K562 (cell line): ENCODE results near the gene KCNC3. TPM values are rescaled to one million over a fixed set of nuclear protein-coding genes. Genes with fewer than 3 reads are reported as not detected.

Experiments used
- ATAC-seq: fragments of 200-7000 bp; cut with Tn5 transposase; 3 replicates; pipeline ENCODE4 v1.9.1; 2020; ENCODE audit warnings: moderate library complexity
- BruUV-seq: library from RNA; stranded (reverse); fragments of 400-500 nt; replicated peaks from 2 replicates; lab custom pipeline; 2021; lab: Mats Ljungman, UMichigan
- CTCF ChIA-PET: fragments of 300-600 bp; formaldehyde crosslinking; extraction: SDS; loops from one replicate; lab custom pipeline; 2021; ENCODE audit warnings: low intra/inter-chr PET ratio; lab: Yijun Ruan, JAX
- POLR2A ChIA-PET: fragments of 300-600, 350-650 bp; sonication (Branson Sonifier 250); formaldehyde crosslinking; extraction: SDS; loops from one replicate; lab custom pipeline; 2021; ENCODE audit warnings: antibody characterized with exemption, inconsistent platforms; lab: Yijun Ruan, JAX
- DNase-seq, 4 experiments: peaks; one replicate each; pipeline versions ENCODE4 v3.0.0 to v3.0.0-alpha.2; 2011 to 2018; ENCODE audit warnings: low spot score in 3 of 4, mixed read lengths in 3 of 4; ENCODE audit errors: extremely low read depth in 1 of 4
- FAIRE-seq: peaks from 2 replicates; lab custom pipeline; 2011; peaks lifted over from hg19 to GRCh38; lab: Jason Lieb, UNC
- H2AFZ ChIP-seq: 2 replicates; pipeline ENCODE4 v1.6.0; 2011; ENCODE audit warnings: low read depth, low read length, control low read depth, inconsistent platforms
- H3K27ac ChIP-seq: fragments of 200-600 bp; 3 replicates; pipeline ENCODE4 v1.8.0; 2011; ENCODE audit warnings: low read depth, mild to moderate bottlenecking, control low read depth, inconsistent platforms, low read length, moderate library complexity, mixed read lengths; ENCODE audit errors: extremely low read depth
- H3K27me3 ChIP-seq, 2 experiments: fragments of 300-600 bp in 1 of 2; 2 replicates in 1 of 2; 3 replicates in 1 of 2; pipeline versions ENCODE4 v1.6.0 to v1.8.0; 2011; ENCODE audit warnings: inconsistent platforms in 2 of 2, low read length in 2 of 2, mild to moderate bottlenecking in 1 of 2, mixed read lengths in 1 of 2, moderate library complexity in 1 of 2; ENCODE audit not compliant: control insufficient read depth in 2 of 2, insufficient read depth in 2 of 2
- H3K36me3 ChIP-seq: fragments of 300-600 bp; 3 replicates; pipeline ENCODE4 v1.8.0; 2011; ENCODE audit warnings: mild to moderate bottlenecking, low read length, inconsistent platforms; ENCODE audit not compliant: control insufficient read depth, insufficient read depth
- H3K4me1 ChIP-seq, 2 experiments: fragments of 200-600 bp in 1 of 2; replicated peaks in 1 of 2; 2 replicates in 1 of 2; 3 replicates in 1 of 2; pipeline versions ENCODE4 v1.5.1 to v1.8.0; 2011; ENCODE audit warnings: inconsistent platforms in 2 of 2, low read length in 2 of 2, mild to moderate bottlenecking in 1 of 2, mixed read lengths in 1 of 2, moderate library complexity in 1 of 2; ENCODE audit not compliant: control insufficient read depth in 2 of 2, insufficient read depth in 2 of 2
- H3K4me2 ChIP-seq: 2 replicates; pipeline ENCODE4 v1.6.1; 2011; ENCODE audit warnings: low read length, control low read depth, inconsistent platforms, mixed read lengths; ENCODE audit not compliant: insufficient read depth
- H3K4me3 ChIP-seq: fragments of 200-600 bp; sonication (generic), shearing (Covaris generic); 2 replicates; pipeline ENCODE4 v1.5.1; 2016; ENCODE audit warnings: control low read depth, inconsistent platforms
- H3K79me2 ChIP-seq: fragments of 200-600 bp; 3 replicates; pipeline ENCODE4 v1.8.0; 2011; ENCODE audit warnings: low read length, inconsistent platforms; ENCODE audit not compliant: control insufficient read depth, insufficient read depth
- H3K9ac ChIP-seq, 2 experiments: 2 replicates each; pipeline versions ENCODE4 v1.6.0 to v1.6.1; 2011; ENCODE audit warnings: low read depth in 2 of 2, low read length in 2 of 2, control low read depth in 1 of 2, inconsistent platforms in 1 of 2, mild to moderate bottlenecking in 1 of 2, mixed read lengths in 1 of 2; ENCODE audit not compliant: insufficient read depth in 1 of 2
- H3K9me1 ChIP-seq: one replicate; pipeline ENCODE4 v1.6.0; 2011; ENCODE audit warnings: inconsistent platforms, mild to moderate bottlenecking, low read length, moderate library complexity; ENCODE audit not compliant: control insufficient read depth, insufficient read depth
- H3K9me3 ChIP-seq: replicated peaks from 2 replicates; pipeline ENCODE4 v1.5.1; 2011; ENCODE audit warnings: low read depth, low read length, inconsistent platforms; ENCODE audit not compliant: control insufficient read depth, insufficient read depth
- H4K20me1 ChIP-seq: replicated peaks from 2 replicates; pipeline ENCODE4 v1.6.1; 2011; ENCODE audit warnings: low read length, inconsistent platforms, mixed read lengths; ENCODE audit not compliant: control insufficient read depth, insufficient read depth
- ADNP ChIP-seq: fragments of 200-800 bp; sonication (Bioruptor generic); IDR thresholded peaks from 2 replicates; pipeline ENCODE4 v1.6.1; 2016; ENCODE audit warnings: missing genetic modification characterization, missing compliant biosample characterization
- TRIM28 ChIP-seq: fragments of 450-650 bp; IDR thresholded peaks from 2 replicates; pipeline ENCODE4 v1.6.1; 2017
- ZNF134 ChIP-seq: fragments of 250-450 bp; sonication (Bioruptor Pico); conservative IDR thresholded peaks from 2 replicates; pipeline ENCODE4 v1.4.0; 2020
- WGBS: fragments of 100-300 bp; shearing (Covaris generic); methylation state at CpG from one replicate; pipeline ENCODE4 v1.1.6; 2016; ENCODE audit warnings: low coverage, mixed read lengths; ENCODE audit not compliant: insufficient coverage; ENCODE audit errors: missing lambda C conversion rate; 5-methylcytosine and 5-hydroxymethylcytosine counted together
- in situ Hi-C: fragments of 300-500 bp; cut with MboI; formaldehyde crosslinking; loops from 4 replicates; pipeline ENCODE4 v1.15.0; 2018; ENCODE audit warnings: inconsistent platforms, mixed read lengths
- intact Hi-C: fragments of 100-400 bp; cut with micrococcal nuclease; formaldehyde crosslinking; loops from 2 replicates; pipeline ENCODE4 v1.14.2; 2022
- polyA plus RNA-seq, 8 experiments: library from polyadenylated mRNA; depleted of rRNA in 4 of 8; stranded (reverse) in 5 of 8; unstranded in 3 of 8; fragments of >200 nt; fragmentation: Nextera tagmentation in 2 of 8; fragmentation: Illumina TruSeq in 1 of 8; extraction: Ambion mirVana in 2 of 8; extraction: Trizol in 1 of 8; gene quantifications; 2 replicates each; pipeline versions ENCODE4 v1.2.1 to v1.2.3, GENCODE V29; 2011 to 2014; ENCODE audit warnings: inconsistent platforms in 1 of 8, missing spikeins in 1 of 8
- total RNA-seq, 7 experiments: library from RNA; depleted of rRNA in 6 of 7; stranded (reverse); fragments of >200 nt in 6 of 7; fragmentation: Illumina TruSeq in 2 of 7; extraction: Trizol in 2 of 7; gene quantifications; 2 replicates each; pipeline versions ENCODE4 v1.2.1 to v1.2.3, GENCODE V29; 2011 to 2021; ENCODE audit warnings: low replicate concordance in 1 of 7
- TF ChIP-seq, protein P1 (sequence below), 2 experiments: fragments of 450-650 bp; IDR thresholded peaks; 2 replicates each; pipeline ENCODE4 v1.6.1; 2018; ENCODE audit warnings: mild to moderate bottlenecking in 2 of 2, low read depth in 1 of 2; ENCODE audit not compliant: partially characterized antibody in 2 of 2
- TF ChIP-seq, protein P2 (sequence below): fragments of 450-650 bp; IDR thresholded peaks from 2 replicates; pipeline ENCODE4 v1.6.1; 2018; ENCODE audit not compliant: partially characterized antibody

KCNC3 gene
- total and polyA plus RNA-seq, 9 of the 15 experiments (the other 6 are each of a cell fraction or from before 2014, with no cell fraction given), result 0.03 to 26.2 (median 2.0) TPM

DNA sequence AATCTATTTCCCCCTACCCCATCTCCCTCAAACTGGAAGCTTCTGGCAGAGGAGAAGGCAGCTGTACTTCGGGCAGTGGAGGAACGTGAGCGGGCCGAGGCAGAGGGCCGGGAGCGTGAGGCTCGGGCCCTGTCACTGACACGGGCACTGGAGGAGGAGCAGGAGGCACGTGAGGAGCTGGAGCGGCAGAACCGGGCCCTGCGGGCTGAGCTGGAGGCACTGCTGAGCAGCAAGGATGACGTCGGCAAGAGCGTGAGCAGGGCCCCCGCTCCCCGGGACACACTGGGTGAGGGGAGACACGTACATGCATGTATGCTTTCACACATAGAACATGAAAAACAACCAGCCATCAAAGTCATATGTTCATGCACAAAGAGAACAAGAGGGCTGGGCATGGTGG is 42.7 kb downstream of the KCNC3 start:
- TF ChIP-seq ZNF134 (CRISPR knock-in tag), result no peak
- TF ChIP-seq, all 486 proteins: peak for 0
- no TSS peak for BruUV-seq
- Histone ChIP-seq H3K4me2 (no peak overlapping the region), H3K79me2 (no peaks in the 10 kb centered on the region), H3K9ac (no peak overlapping the region), H4K20me1 (0 out of 2 replicates have a peak, but pooled peaks cover 3% of the 10 kb centered on the region), H3K36me3 (no peaks in the 10 kb centered on the region), H3K4me3 (no peak overlapping the region), H3K4me1 (peaks cover 0 to 12% of the 10 kb centered on the region in 2 experiments; a peak in 2 of 5 replicates), H3K27me3 (peaks cover 7 to 52% of the 10 kb centered on the region in 2 experiments), H3K9me1 (no peaks in the 10 kb centered on the region), H3K27ac (no peak overlapping the region), H3K9me3 (peaks cover 8% of the 10 kb centered on the region), H2AFZ (no peak overlapping the region)
- DNase-seq (no peak), ATAC-seq (no peak), FAIRE-seq (no peak)
- ChIA-PET POLR2A (interaction anchor here (0.6 to 0.8 kb wide), 2 partner anchors 11 to 486 kb away, joined by 3 to 4 read pairs; no protein-coding TSS in a partner anchor), CTCF (no interaction called here)
- WGBS, result 3% methylated on average over 16 of the region's 18 CpGs
- intact Hi-C loops, result no loop called here
- in situ Hi-C loops, result no loop called here

DNA sequence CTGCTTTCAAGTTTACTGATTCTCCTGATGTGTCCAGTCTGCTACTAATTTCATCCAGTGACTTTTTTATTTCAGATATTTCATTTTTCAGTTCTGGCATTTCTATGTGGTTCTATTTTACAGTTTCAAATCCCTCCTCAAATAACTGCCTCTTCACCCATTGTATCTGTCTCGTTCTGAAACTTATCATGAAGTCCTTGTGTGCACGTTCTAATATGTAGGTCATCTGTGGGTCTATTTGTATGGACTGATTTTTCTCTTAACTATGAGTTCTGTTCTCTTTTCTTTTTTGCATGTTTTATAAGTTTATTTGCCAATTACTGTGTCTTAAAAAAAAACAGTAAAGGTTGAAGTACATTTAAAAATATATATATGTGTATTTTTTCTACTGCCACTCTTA is 43.3 kb downstream of the KCNC3 start:
- Histone ChIP-seq H3K27me3 (peaks cover 7 to 54% of the 10 kb centered on the region in 2 experiments), H3K4me1 (peaks cover 0 to 13% of the 10 kb centered on the region in 2 experiments; a peak in 2 of 5 replicates), H3K9me3 (peaks cover 8% of the 10 kb centered on the region), H3K4me3 (no peak overlapping the region), H4K20me1 (0 out of 2 replicates have a peak, but pooled peaks cover 3% of the 10 kb centered on the region), H3K9me1 (no peaks in the 10 kb centered on the region), H3K9ac (no peak overlapping the region), H3K36me3 (no peaks in the 10 kb centered on the region), H3K79me2 (no peaks in the 10 kb centered on the region), H3K4me2 (no peak overlapping the region), H2AFZ (no peak overlapping the region), H3K27ac (no peak overlapping the region)
- ATAC-seq (no peak), FAIRE-seq (no peak), DNase-seq (no peak)
- WGBS, result 0% methylated on average over 2 of the region's 2 CpGs
- POLR2A ChIA-PET, result no interaction called here
- CTCF ChIA-PET, result no interaction called here
- intact Hi-C loops, result no loop called here
- BruUV-seq, result no TSS peak
- in situ Hi-C loops, result no loop called here
- TF ChIP-seq, protein P1, sequence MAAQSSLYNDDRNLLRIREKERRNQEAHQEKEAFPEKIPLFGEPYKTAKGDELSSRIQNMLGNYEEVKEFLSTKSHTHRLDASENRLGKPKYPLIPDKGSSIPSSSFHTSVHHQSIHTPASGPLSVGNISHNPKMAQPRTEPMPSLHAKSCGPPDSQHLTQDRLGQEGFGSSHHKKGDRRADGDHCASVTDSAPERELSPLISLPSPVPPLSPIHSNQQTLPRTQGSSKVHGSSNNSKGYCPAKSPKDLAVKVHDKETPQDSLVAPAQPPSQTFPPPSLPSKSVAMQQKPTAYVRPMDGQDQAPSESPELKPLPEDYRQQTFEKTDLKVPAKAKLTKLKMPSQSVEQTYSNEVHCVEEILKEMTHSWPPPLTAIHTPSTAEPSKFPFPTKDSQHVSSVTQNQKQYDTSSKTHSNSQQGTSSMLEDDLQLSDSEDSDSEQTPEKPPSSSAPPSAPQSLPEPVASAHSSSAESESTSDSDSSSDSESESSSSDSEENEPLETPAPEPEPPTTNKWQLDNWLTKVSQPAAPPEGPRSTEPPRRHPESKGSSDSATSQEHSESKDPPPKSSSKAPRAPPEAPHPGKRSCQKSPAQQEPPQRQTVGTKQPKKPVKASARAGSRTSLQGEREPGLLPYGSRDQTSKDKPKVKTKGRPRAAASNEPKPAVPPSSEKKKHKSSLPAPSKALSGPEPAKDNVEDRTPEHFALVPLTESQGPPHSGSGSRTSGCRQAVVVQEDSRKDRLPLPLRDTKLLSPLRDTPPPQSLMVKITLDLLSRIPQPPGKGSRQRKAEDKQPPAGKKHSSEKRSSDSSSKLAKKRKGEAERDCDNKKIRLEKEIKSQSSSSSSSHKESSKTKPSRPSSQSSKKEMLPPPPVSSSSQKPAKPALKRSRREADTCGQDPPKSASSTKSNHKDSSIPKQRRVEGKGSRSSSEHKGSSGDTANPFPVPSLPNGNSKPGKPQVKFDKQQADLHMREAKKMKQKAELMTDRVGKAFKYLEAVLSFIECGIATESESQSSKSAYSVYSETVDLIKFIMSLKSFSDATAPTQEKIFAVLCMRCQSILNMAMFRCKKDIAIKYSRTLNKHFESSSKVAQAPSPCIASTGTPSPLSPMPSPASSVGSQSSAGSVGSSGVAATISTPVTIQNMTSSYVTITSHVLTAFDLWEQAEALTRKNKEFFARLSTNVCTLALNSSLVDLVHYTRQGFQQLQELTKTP (IDR thresholded peaks at IDR 0.05; ENCODE audit: low read depth in 1 of 2, partially characterized antibody in 2 of 2), result peak in 1 of 2 experiments; percentile 98
- TF ChIP-seq TRIM28 (peak; percentile 39; the same call in 1 of the 2 replicates), ADNP (tag) (no peak)
- TF ChIP-seq, protein P2, sequence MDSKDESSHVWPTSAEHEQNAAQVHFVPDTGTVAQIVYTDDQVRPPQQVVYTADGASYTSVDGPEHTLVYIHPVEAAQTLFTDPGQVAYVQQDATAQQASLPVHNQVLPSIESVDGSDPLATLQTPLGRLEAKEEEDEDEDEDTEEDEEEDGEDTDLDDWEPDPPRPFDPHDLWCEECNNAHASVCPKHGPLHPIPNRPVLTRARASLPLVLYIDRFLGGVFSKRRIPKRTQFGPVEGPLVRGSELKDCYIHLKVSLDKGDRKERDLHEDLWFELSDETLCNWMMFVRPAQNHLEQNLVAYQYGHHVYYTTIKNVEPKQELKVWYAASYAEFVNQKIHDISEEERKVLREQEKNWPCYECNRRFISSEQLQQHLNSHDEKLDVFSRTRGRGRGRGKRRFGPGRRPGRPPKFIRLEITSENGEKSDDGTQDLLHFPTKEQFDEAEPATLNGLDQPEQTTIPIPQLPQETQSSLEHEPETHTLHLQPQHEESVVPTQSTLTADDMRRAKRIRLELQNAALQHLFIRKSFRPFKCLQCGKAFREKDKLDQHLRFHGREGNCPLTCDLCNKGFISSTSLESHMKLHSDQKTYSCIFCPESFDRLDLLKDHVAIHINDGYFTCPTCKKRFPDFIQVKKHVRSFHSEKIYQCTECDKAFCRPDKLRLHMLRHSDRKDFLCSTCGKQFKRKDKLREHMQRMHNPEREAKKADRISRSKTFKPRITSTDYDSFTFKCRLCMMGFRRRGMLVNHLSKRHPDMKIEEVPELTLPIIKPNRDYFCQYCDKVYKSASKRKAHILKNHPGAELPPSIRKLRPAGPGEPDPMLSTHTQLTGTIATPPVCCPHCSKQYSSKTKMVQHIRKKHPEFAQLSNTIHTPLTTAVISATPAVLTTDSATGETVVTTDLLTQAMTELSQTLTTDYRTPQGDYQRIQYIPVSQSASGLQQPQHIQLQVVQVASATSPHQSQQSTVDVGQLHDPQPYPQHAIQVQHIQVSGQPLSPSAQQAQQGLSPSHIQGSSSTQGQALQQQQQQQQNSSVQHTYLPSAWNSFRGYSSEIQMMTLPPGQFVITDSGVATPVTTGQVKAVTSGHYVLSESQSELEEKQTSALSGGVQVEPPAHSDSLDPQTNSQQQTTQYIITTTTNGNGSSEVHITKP, result no peak
